T-helper 22 cell (primary cell): ENCODE data around the gene CD248.
"Not testable (repeated sequence)": the region's sequence is repeated elsewhere in the genome, so short reads cannot be mapped to it uniquely, and the experiment has no call there.

Experiments used
- DNase-seq: peaks from one replicate; pipeline ENCODE4 v3.0.0-alpha.2; 2020; ENCODE audit warnings: low read depth

Gene CD248

DNA sequence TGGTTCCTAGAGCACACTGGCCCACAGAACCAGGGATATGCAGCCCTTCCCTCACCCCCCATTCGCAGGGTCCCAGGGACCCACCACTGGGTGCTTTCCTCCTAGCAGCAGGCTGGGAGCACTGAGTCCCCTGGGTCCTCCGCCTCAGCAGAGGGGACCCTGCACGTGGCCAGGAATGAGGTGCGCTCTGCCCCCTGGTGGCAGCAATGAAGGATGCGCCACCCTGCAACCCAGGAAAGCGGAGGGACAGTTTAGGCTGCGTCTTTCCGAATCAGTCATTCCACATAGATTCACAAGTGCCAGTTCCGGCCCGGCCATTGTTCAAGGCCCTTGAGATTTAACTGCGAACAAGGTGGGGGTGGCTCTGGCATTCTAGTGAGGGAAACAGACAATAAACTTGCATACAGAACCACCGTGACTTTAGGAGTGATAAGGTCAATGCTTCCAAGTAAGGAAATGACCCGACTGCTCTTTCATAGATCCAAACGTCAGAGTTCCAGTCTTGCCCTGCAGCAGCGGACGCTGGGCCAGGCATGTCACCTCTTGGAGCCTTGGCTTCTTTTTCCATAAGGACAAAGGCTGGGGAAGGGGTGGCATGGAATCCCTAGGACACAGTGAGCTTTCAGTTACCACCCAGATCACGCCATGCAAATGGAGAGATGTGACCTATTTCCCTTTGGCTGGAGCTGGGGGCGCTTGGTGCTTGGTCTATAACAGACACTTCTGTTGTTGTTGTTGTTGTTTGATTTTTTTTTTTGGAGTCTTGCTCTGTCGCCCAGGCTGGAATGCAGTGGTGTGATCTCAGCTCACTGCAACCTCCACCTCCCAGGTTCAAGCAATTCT, 11.7 kb upstream of the CD248 start:
- peak; percentile 47 for DNase-seq

- no peak for DNase-seq
Observed at GRCh38 chr11:66328031-66328301, 11.1 kb upstream of the CD248 start.

DNA sequence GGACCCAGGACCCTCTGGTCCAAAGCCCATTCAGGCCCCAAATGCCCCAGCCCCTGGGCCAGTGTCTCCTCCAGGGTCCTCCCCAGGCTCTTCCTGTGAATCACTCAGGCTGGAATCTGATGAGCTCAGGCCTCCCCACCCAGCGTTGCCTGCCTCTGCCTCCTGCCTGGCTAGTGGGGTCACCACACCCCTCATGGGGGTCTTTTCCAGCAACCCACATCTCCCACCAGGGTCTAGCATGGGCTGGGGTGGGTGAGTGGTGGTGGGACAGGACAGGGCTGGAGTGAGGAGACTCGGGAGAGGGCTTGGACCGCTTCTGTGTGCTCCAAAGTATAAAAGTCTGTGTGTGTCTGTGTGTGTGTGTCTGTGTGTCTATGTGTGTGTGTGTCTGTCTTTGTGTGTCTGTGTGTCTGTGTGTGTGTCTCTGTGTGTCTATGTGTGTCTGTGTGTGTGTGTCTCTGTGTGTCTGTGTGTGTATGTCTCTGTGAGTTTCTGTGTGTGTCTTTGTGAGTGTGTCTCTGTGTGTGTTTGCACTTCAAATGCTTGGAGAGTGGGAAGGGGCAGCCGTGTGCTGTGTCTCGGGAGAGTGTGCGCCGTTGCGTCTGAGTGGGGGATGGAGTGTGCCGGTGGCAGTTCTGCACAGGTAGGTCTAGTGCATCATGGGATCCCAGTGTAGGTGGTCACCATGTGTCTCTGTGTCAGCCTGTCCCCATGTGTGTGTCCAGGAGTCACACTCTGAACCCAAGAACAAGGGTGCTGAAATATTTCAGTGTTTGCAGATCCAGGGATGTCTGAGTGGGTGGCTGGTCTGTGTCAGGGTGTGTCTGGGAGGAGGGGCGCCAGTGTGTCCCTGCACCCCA, 10.6 kb upstream of the CD248 start:
- no peak for DNase-seq

DNA sequence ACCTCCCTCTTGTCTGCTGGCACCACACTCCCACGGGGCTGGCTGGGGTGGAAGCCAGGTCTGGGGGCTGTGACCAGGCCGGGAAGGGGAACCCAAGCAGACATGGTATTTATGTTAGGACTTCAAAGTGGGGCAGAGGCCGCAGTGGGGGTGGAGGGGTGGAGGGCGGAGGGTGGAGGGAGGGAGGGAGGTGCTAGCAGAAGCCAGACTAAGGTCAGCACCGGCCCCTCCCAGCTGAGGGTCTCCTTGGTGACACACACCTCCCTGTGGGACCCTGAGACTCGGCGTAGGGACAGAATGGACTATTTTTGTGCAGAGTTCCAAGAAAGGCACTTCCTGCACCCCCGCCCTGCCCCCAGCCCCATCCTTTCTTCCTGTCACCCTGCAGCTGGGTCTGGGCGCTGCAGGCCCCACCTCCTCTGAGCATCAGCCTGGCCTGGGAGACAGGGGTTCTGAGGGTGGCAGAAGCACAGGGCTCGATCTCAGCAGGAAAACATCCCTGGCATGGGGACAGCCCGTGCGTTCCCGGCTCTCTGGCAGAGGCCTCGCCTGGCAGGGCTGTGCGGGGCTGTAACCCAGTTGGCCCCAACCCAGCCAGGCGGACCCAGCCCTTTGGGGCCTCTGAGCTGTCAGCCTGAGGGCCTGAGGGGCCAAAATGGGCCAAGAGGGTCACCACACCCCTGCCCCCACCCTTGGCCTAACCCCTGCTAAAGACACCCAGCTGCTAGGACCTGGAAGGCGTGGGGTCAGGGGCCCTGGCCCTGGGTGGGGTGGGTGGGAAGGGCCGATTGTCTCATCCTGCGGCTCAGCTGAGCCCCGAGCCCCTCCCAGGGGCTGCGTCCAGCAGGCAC, 9.6 kb upstream of the CD248 start:
- no peak for DNase-seq

DNA sequence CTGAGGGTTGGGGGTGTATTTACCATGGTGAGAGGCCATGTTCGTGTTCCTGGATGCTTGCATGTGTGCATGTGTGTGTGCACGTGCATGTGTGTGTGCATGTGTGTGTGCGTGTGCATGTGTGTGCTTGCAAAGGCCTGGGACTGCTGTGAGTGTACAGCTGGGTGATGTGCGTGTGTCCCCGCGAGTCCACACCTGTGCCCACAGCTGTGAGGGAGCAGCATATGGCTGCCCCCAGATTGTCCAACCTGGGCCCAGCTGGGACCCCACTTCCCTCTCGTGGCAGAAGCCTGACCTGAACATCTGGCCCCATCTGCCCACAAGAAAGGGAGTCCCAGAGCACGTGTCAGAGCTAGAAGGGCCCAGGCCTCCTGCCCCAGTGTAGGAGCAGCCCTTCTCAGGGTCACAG, 8.4 kb upstream of the CD248 start:
- no peak for DNase-seq

GRCh38 chr11:66324664-66325063, 7.8 kb upstream of the CD248 start:
- DNase-seq = no peak

- no peak for DNase-seq
Observed at GRCh38 chr11:66323684-66324083, 6.8 kb upstream of the CD248 start.

DNA sequence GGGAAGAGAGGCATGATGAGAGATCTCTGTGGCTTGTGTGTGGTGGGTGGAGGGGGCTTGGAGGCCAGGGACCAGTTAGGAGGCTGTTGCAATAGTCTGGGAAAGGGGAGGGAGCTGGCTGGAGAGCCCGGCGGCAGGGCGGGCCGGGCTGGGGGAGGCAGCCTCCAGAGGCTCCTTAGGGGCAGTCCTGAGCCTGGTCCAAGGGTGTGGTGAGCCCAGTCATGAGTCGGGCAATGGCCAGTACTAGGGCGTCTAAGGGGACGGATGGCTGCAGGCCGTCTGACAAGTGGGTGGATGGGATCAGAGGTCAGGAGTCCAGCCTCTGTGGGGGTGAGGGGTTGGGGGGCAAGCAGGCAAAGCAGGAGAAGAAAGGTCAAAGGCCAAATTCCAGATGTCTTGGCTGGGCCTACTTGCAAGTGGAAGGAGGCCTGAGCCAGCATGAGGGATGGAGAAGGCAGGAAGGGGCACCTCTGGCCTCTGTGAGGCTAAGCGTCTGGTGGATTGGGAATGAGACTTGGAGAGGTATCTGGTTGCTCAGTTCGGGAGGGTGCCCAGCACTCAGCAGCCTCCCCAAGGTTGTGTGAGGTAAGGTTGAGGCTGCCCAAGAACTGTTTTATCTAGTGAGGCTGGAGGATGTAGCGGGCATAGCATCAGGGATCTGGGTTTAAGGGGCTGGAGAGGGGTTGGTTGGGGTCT, 6.0 kb upstream of the CD248 start:
- no peak for DNase-seq

- no peak for DNase-seq
Observed at GRCh38 chr11:66321606-66322005, 4.8 kb upstream of the CD248 start.

DNA sequence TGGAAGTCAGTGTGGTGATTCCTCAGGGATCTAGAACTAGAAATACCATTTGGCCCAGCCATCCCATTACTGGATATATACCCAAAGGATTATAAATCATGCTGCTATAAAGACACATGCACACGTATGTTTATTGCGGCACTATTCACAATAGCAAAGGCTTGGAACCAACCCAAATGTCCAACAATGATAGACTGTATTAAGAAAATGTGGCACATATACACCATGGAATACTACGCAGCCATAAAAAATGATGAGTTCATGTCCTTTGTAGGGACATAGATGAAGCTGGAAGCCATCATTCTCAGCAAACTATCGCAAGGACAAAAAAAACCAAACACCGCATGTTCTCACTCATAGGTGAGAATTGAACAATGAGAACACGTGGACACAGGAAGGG, 3.9 kb upstream of the CD248 start:
- not testable (repeated sequence) for DNase-seq

DNA sequence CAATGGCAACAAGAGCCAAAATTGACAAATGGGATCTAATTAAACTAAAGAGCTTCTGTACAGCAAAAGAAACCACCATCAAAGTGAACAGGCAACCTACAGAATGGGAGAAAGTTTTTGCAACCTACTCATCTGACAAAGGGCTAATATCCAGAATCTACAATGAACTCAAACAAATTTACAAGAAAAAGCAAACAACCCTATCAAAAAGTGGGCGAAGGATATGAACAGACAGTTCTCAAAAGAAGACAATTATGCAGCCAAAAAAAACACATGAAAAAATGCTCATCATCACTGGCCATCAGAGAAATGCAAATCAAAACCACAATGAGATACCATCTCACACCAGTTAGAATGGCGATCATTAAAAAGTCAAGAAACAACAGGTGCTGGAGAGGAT, 3.4 kb upstream of the CD248 start:
- not testable (repeated sequence) for DNase-seq

- DNase-seq = no peak
Observed at GRCh38 chr11:66318600-66318970, 1.7 kb upstream of the CD248 start.

GRCh38 chr11:66317723-66318599, 1.1 kb upstream of the CD248 start:
- no peak for DNase-seq

DNA sequence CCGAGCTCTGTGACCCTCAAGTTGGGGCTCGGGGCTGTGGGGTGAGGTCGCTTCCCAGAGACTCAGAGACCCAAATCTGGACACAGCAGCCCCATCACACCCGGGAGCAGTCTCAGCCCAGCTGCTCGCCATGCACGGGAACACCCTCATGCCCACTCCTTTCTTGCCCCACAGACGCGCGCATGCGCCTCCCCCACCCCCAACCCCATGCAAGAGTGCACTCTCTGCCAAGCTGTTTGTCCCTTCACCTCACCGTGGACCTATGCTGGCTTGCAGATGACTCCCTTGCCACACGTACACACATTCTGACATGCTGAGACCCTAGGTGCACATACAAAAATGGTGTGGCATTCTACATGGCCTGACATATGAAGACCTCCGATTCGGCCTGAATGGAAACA, 478 bp upstream of the CD248 start:
- no peak for DNase-seq

DNA sequence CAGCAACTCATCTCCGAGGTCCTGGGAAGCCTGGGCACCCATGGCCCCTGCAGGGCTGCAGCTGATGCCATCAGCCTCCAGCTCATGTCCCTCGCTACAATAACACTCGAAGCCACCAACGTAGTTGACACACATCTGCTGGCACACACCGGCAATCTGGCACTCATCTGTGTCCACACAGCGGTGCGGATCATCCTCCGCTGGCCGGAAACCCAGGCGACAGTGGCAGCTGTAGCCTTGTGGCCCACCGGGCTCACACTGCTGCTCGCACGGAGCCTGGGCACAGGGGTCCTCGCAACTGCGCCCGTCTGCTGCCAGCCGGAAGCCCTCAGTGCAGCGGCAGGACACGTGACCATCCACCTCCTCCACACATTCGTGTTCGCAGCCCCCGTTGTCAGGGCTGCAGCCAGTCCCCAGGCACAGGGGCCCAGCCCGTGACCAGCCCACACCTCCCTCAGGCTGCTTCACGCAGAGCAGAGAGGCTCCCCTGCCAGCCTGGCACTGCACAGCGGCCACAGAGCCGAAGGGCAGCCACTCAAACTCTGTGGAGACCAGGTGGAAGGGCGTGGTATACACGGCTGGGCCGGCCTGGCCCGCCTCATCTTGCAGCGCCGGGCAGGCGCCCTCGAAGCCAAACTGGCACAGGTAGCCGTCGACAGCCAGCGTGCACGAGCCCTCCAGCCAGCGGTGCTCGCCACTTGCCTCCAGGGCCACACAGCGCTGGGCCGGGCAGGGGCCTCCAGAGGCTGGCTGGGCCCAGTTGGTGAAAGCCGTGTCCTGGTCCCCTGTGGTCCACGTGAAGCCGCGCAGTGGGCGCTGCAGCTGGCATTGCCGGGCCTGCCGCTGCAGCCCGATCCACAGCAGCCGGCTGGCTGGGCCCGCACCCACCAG, 678 bp downstream of the CD248 start:
- no peak for DNase-seq

GRCh38 chr11:66315498-66315885, 1.4 kb downstream of the CD248 start:
- DNase-seq = no peak

DNA sequence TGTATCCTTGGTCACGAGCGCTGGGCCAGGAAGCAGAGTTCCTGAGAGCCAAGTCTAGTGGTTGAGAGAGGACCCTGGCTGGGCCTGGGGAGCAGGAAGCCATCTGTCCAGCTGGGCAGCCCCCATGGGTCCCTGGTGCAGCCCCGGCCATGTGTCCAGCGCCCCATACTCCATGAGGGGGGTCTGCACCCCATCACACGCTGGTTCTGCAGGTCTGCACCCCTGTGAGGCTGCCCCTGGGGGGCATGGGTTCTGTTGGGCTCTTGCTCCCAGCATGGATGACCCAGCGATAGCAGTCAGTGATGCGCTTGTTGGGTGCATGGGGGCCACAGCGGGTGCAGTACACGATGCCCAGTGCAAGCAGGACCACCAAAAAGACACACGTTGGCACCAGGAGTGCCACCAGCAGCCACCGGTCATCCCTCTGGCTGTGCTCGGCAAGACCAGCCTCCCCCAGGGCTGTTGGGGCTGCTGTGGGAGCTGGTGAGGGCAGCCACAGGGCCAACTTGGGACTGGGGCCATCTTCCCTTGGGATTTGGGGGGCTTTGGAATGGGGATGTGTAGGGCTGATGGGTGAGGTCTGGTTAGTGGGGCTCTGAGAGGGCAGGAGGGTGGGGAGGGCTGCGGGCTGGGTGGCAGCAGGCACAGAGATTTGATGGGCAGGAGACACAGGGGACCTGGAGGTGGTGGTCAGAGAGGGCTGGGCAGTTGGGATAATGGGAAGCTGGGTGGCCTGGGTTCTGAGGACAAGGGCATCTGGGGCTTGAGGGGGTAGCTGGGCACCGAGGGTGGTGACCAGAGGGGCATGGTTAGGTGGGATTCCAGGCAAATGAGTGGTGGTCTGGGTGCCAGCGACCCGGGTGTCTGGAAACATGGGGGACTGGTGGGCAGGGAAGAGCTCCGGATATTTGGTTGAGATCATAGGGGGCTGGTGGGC, 2.0 kb downstream of the CD248 start:
- DNase-seq = no peak

DNA sequence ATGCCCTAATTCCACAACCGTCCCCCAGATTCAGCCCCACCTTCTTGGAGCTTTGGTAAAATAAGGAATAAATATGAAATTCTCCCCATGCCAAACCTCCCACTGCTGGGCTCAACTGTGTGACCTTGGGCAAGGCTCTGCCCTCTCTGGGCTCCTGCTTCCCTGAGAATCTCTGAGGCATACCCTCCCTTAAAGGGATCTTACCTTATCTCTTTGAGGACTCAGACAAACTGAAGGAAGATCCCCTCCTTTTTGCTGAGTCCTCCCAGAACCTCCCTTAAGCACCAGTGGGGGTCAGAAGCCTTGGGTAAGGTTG, 2.7 kb downstream of the CD248 start:
- no peak for DNase-seq
